ENCODE measurements around the gene MTX3. TPM values are rescaled to one million over a fixed set of nuclear protein-coding genes. Genes with fewer than 3 reads are reported as not detected.

The MTX3 gene
- total and polyA plus RNA-seq, 2 donors (not counting 3 experiments of a cell fraction or from before 2014, with no cell fraction given): 2.9 to 8.3 TPM

- no peak for TF ChIP-seq POLR2AphosphoS5 (IDR thresholded peaks at IDR 0.05; ENCODE audit: insufficient read depth, low read depth, low read length)
- no peak for TF ChIP-seq GATA2 (IDR thresholded peaks at IDR 0.05; ENCODE audit: insufficient read depth, insufficient read length, low read depth, low read length)
- no peak for TF ChIP-seq MAX (IDR thresholded peaks at IDR 0.05; ENCODE audit: insufficient read depth, insufficient read length)
- TF ChIP-seq EZH2 (IDR thresholded peaks at IDR 0.05; ENCODE audit: borderline replicate concordance, low read depth, low read length, severe bottlenecking): no peak
- TF ChIP-seq MYC (IDR thresholded peaks at IDR 0.05; ENCODE audit: low read depth, low read length): no peak
- TF ChIP-seq, protein P1, sequence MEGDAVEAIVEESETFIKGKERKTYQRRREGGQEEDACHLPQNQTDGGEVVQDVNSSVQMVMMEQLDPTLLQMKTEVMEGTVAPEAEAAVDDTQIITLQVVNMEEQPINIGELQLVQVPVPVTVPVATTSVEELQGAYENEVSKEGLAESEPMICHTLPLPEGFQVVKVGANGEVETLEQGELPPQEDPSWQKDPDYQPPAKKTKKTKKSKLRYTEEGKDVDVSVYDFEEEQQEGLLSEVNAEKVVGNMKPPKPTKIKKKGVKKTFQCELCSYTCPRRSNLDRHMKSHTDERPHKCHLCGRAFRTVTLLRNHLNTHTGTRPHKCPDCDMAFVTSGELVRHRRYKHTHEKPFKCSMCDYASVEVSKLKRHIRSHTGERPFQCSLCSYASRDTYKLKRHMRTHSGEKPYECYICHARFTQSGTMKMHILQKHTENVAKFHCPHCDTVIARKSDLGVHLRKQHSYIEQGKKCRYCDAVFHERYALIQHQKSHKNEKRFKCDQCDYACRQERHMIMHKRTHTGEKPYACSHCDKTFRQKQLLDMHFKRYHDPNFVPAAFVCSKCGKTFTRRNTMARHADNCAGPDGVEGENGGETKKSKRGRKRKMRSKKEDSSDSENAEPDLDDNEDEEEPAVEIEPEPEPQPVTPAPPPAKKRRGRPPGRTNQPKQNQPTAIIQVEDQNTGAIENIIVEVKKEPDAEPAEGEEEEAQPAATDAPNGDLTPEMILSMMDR (IDR thresholded peaks at IDR 0.05; ENCODE audit: extremely low read depth in 1 of 2, insufficient read depth in 1 of 2, low read depth in 1 of 2, low read length in 2 of 2): no peak
- no peak for TF ChIP-seq POLR2A (IDR thresholded peaks at IDR 0.05; ENCODE audit: low read depth, low read length)
- TF ChIP-seq FOS (IDR thresholded peaks at IDR 0.05; ENCODE audit: borderline replicate concordance, insufficient read depth, low read length): no peak
- no peak for TF ChIP-seq JUN (IDR thresholded peaks at IDR 0.05; ENCODE audit: borderline replicate concordance, insufficient read depth, insufficient read length, low read depth)
- H3K27me3 ChIP-seq (ENCODE audit: control insufficient read depth in 2 of 2, insufficient read depth in 2 of 2, low read length in 2 of 2): no peaks in the 10 kb centered on the region
- H3K36me3 ChIP-seq (ENCODE audit: control insufficient read depth in 2 of 2, extremely low read depth in 1 of 2, insufficient read depth in 2 of 2, low read length in 2 of 2): no peaks in the 10 kb centered on the region
- H3K9me1 ChIP-seq (replicated peaks; ENCODE audit: control insufficient read depth, extremely low read depth, insufficient read depth, low read length): no peaks in the 10 kb centered on the region
- H4K20me1 ChIP-seq (replicated peaks; ENCODE audit: control insufficient read depth, extremely low read depth, insufficient read depth, low read length): no peaks in the 10 kb centered on the region
- dilution Hi-C loops (cut with MboI; ENCODE audit: extremely low pct_ligation_motif_present, low sequenced_read_pairs) (no loop called here), intact Hi-C loops (cut with micrococcal nuclease) (no loop called here)
- POLR2A ChIA-PET: no interaction called here
- H2AFZ ChIP-seq (ENCODE audit: low read depth, low read length): no peak overlapping the region
- DNase-seq (ENCODE audit: low read depth, low spot score) (no peak), FAIRE-seq (no peak)
- H3K27ac ChIP-seq (ENCODE audit: insufficient read depth, low read depth, low read length): no peak overlapping the region
- H3K9me3 ChIP-seq (replicated peaks; ENCODE audit: control insufficient read depth, insufficient read depth, low read length): no peaks in the 10 kb centered on the region
- H3K4me1 ChIP-seq (ENCODE audit: control insufficient read depth, extremely low read depth, insufficient read depth, low read length): peaks cover 2% of the 10 kb centered on the region
- H3K9ac ChIP-seq (replicated peaks; ENCODE audit: extremely low read depth, insufficient read depth, low read length): no peak overlapping the region
- CTCF ChIA-PET: interaction anchor here (1.3 kb wide), 1 partner anchor 9 kb away, joined by 4 read pairs; no protein-coding TSS in a partner anchor
- H3K4me2 ChIP-seq (ENCODE audit: insufficient read depth, low read length): no peak overlapping the region
- no peak overlapping the region for H3K4me3 ChIP-seq (replicated peaks in 1 of 3; ENCODE audit: insufficient read depth in 1 of 3, low read depth in 1 of 3, low read length in 3 of 3)
- BruUV-seq (replicated peaks): no TSS peak
- no peaks in the 10 kb centered on the region for H3K79me2 ChIP-seq (ENCODE audit: control insufficient read depth, insufficient read depth, low read length)
Measured at GRCh38 chr5:79985288-79985687, 5.8 kb downstream of the MTX3 start.
